ENCODE results near the gene GFM2. TPM values are rescaled to one million over a fixed set of nuclear protein-coding genes. Genes with fewer than 3 reads are reported as not detected.
A peak's percentile ranks its signal among the peaks of the same experiment; 100 is the strongest.
"Not testable (repeated sequence)": the region's sequence is repeated elsewhere in the genome, so short reads cannot be mapped to it uniquely, and the experiment has no call there.

Gene GFM2
- total RNA-seq, 1 donor from 2014 or later = 12.7 TPM

DNA sequence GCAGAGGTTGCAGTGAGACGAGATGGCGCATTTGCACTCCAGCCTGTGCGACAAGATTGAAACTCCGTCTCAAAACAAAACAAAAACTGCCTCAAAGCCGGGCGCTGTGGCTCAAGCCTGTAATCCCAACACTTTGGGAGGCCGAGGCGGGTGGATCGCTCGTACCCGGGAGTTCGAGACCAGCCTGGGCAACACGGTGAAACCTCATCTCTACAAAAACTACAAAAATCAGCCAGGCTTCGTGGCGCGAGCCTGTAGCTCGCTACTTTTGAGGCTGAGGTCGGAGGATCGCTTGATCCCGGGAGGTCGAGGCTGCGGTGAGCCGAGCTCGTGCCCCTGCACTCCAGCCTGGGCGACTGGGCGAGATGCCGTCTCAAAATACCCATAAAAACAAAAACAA, 988 bp downstream of the GFM2 start:
- Histone ChIP-seq H3K27me3 (no peaks in the 10 kb centered on the region), H3K27ac (no peak overlapping the region), H3K4me3 (peak overlapping the region; percentile 88 to 96), H3K9me3 (no peaks in the 10 kb centered on the region), H3K4me1 (peaks cover 7 to 20% of the 10 kb centered on the region in 2 donors), H3K36me3 (peaks cover 16 to 17% of the 10 kb centered on the region in 2 donors)
- intact Hi-C loops (cut with DNase I) = loop anchor here (2.0 to 10.0 kb wide), 5 partner anchors 79 to 571 kb away; partner anchors contain the start of genes ANKRD31, GCNT4 and HMGCR
- TF ChIP-seq, protein P1, sequence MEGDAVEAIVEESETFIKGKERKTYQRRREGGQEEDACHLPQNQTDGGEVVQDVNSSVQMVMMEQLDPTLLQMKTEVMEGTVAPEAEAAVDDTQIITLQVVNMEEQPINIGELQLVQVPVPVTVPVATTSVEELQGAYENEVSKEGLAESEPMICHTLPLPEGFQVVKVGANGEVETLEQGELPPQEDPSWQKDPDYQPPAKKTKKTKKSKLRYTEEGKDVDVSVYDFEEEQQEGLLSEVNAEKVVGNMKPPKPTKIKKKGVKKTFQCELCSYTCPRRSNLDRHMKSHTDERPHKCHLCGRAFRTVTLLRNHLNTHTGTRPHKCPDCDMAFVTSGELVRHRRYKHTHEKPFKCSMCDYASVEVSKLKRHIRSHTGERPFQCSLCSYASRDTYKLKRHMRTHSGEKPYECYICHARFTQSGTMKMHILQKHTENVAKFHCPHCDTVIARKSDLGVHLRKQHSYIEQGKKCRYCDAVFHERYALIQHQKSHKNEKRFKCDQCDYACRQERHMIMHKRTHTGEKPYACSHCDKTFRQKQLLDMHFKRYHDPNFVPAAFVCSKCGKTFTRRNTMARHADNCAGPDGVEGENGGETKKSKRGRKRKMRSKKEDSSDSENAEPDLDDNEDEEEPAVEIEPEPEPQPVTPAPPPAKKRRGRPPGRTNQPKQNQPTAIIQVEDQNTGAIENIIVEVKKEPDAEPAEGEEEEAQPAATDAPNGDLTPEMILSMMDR (IDR thresholded peaks at IDR 0.05) = no peak
- no peak for DNase-seq (ENCODE audit: low spot score in 2 of 2)

DNA sequence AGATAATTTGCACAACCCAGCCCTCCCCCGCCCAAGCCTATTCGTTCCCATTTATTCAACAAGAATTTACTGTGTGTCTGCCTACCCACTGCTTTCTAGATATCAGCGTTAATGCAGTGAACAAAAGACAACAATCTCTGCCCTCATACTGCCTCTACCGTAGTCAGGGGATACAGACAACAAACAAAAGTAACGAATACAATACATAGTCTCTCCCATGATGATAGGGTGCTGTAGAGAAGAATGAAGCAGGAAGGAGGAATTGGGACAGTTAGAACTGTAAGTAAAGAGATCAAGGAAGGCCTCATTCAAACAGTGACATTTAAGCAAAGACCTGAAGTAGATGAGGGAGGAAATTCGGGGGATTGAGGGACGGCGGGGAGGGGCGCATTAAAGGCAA, 1.7 kb downstream of the GFM2 start:
- intact Hi-C loops (cut with DNase I) = loop anchor here (5.0 to 10.0 kb wide), 4 partner anchors 180 to 572 kb away; partner anchors contain the start of genes ANKRD31, GCNT4 and HMGCR
- Histone ChIP-seq H3K27me3 (no peaks in the 10 kb centered on the region), H3K9me3 (no peaks in the 10 kb centered on the region), H3K36me3 (peaks cover 9 to 10% of the 10 kb centered on the region in 2 donors), H3K4me1 (peaks cover 7 to 20% of the 10 kb centered on the region in 2 donors), H3K4me3 (peak overlapping the region in 1 of 2 donors; percentile 88), H3K27ac (no peak overlapping the region)
- TF ChIP-seq, protein P1 (IDR thresholded peaks at IDR 0.05) = no peak
- no peak for DNase-seq (ENCODE audit: low spot score in 2 of 2)

DNA sequence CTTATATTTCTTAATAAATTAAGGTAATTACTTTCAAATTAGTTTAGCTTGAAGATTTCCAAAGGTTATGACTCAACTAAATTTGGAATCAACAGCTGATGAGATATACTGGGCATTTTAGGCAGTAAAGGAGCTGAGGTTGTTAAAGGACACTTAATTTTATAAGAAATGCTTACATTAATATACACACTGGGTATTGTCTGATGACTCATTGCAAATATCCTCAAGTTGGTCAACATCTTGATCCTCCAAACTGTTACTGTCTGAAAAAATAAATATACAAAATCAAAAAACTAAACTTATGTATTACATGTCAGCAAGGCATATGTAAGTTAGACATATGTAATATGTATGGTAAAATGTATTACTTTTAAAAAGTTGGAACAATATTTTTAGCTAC, 3.4 kb downstream of the GFM2 start:
- Histone ChIP-seq H3K4me3 (no peak overlapping the region), H3K36me3 (peaks cover 4 to 5% of the 10 kb centered on the region in 2 donors), H3K27me3 (no peaks in the 10 kb centered on the region), H3K9me3 (no peaks in the 10 kb centered on the region), H3K4me1 (peaks cover 7 to 20% of the 10 kb centered on the region in 2 donors), H3K27ac (no peak overlapping the region)
- intact Hi-C loops (cut with DNase I) = loop anchor here (10.0 kb wide), 1 partner anchor 181 kb away; no protein-coding TSS in a partner anchor
- TF ChIP-seq, protein P1 (IDR thresholded peaks at IDR 0.05) = no peak
- no peak for DNase-seq (ENCODE audit: low spot score in 2 of 2)

DNA sequence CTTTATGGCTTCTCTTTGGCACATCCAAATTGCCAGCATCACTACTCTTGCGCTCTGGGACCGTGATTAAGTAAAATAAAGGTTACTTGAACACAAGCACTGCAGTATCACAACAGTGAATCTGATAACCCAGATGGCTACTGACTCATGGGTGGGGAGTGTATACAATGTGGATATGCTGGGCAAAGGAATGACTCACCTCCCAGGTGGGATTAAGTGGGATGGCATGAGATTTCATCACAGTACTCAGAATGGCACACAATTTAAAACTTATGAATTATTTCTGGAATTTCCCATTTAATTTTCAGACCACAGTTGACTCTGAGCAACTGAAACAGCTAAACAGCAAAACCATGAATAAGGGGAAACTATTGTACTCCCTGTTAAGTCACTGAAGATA, 4.3 kb downstream of the GFM2 start:
- DNase-seq (ENCODE audit: low spot score in 2 of 2) = no peak
- no peak overlapping the region for H3K4me3 ChIP-seq
- no peak overlapping the region for H3K27ac ChIP-seq
- TF ChIP-seq, protein P1 (IDR thresholded peaks at IDR 0.05) = no peak
- intact Hi-C loops (cut with DNase I) = loop anchor here (10.0 kb wide), 1 partner anchor 182 kb away; no protein-coding TSS in a partner anchor
- no peaks in the 10 kb centered on the region for H3K9me3 ChIP-seq
- H3K4me1 ChIP-seq = peaks cover 7 to 14% of the 10 kb centered on the region in 2 donors
- H3K36me3 ChIP-seq = peaks cover 12% of the 10 kb centered on the region in 2 donors
- no peaks in the 10 kb centered on the region for H3K27me3 ChIP-seq

DNA sequence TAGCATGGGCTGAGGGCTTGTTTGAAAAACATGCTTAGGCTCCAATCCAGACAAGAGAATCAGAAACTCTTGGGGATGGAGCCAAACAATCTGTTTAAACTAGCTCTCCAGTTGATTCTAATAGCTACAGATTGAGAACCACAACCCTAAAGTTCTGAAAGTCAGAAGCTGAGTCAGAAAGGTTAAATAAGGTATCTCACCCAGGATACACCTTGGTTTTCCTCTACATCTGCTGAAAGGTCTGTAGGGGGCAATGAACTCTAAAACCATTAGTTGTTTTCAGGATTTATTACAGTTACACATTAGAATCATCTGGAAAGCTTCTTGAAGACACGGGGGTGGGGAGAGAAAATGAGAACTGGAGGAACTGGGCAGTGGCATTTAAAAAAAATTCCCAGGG, 5.7 kb downstream of the GFM2 start:
- no peak for DNase-seq (ENCODE audit: low spot score in 2 of 2)
- no peak overlapping the region for H3K4me3 ChIP-seq
- H3K27ac ChIP-seq = no peak overlapping the region
- H3K36me3 ChIP-seq = peaks cover 21 to 26% of the 10 kb centered on the region in 2 donors
- TF ChIP-seq, protein P1 (IDR thresholded peaks at IDR 0.05) = no peak
- no peaks in the 10 kb centered on the region for H3K27me3 ChIP-seq
- peaks cover 7 to 14% of the 10 kb centered on the region in 2 donors for H3K4me1 ChIP-seq
- intact Hi-C loops (cut with DNase I) = loop anchor here (10.0 kb wide), 1 partner anchor 184 kb away; no protein-coding TSS in a partner anchor
- no peaks in the 10 kb centered on the region for H3K9me3 ChIP-seq

DNA sequence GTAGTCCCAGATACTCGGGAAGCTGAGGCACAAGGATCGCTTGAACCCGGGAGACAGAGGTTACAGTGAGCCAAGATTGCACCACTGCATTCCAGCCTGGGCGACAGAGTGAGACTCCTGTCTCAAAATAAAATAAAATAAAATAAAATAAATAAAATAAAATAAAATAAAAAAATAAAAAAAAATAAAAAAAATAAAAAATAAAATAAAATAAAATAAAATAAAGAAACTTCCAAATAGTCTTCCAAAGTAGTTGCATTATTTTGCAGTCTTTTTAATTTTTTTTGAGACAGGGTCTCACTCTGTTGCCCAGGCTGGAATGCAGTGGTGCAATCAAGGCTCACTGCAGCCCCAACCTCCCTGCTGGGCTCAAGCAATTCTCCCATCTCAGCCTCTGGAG, 18.2 kb downstream of the GFM2 start:
- H3K27ac ChIP-seq; H3K4me1 ChIP-seq; H3K27me3 ChIP-seq; DNase-seq (ENCODE audit: low spot score in 2 of 2); intact Hi-C loops (cut with DNase I); H3K4me3 ChIP-seq; H3K9me3 ChIP-seq: not testable (repeated sequence)
- H3K36me3 ChIP-seq = peaks cover 28 to 60% of the 10 kb centered on the region in 2 donors

Data from ascending aorta (tissue), 2 donors.